IPS-18c (cell line): ENCODE data around the gene ZNF462.
A peak's percentile ranks its signal among the peaks of the same experiment; 100 is the strongest.

Experiments used
- H3K4me3 ChIP-seq: 2 replicates; pipeline ENCODE4 v1.7.0; 2013; ENCODE audit warnings: low read depth, mild to moderate bottlenecking, low read length, moderate library complexity; ENCODE audit not compliant: insufficient read depth
- H3K9me3 ChIP-seq: one replicate; pipeline ENCODE4 v1.6.1; 2013; ENCODE audit warnings: mild to moderate bottlenecking, low read length, moderate library complexity; ENCODE audit not compliant: control insufficient read depth, insufficient read depth

ZNF462 gene

GRCh38 chr9:106878081-106878837 lies 15.3 kb downstream of the ZNF462 start:
- Histone ChIP-seq H3K9me3 (no peaks in the 10 kb centered on the region), H3K4me3 (no peak overlapping the region)

DNA sequence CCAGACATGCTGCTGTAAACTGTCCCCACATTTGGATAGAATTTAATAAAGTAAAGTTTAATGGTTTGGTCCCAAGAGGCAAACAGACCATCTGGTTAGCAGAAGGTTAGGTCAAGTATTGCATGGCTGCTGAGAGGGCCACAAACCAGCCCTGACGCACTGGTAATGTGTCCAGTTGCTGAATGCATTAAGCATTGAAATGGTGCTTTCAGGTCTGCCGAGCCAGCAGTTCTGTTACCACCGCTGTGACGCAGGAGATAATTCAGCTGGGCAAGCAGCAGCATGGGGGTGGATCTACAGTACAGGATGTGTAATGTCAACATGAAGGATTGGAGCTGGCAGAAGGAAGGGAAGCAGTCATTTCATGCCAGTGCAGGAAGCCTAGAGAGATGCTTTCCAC lies 16.0 kb downstream of the ZNF462 start:
- peak overlapping the region; percentile 21; the same call in 1 of the 2 replicates for H3K4me3 ChIP-seq
- H3K9me3 ChIP-seq = no peaks in the 10 kb centered on the region

DNA sequence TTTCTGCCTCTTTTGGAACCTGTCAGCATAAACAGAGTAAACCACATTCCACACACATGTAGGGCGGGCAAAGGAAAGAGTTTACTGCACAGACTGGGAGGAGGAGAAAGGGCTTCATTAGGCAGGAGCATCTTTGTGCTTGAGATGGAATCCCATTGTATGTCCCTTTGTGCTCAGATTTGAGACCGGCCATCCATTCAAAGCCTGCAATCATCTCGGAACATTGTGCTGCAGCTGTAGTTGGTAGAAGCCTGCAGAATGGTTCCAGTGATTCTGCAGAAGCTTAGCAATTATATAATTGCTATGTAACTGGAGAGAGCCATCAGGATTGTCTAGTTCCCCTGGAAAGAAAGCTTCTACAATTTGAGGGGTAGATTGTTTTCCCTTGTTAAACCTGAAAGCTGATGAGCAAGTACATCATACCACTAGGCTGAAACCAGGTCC lies 16.5 kb downstream of the ZNF462 start:
- Histone ChIP-seq H3K9me3 (no peaks in the 10 kb centered on the region), H3K4me3 (no peak overlapping the region)

- H3K4me3 ChIP-seq = no peak overlapping the region
These were observed 17.1 kb downstream of the ZNF462 start for GRCh38 chr9:106880081-106880480.

GRCh38 chr9:106880863-106881262 lies 17.9 kb downstream of the ZNF462 start:
- no peaks in the 10 kb centered on the region for H3K9me3 ChIP-seq
- no peak overlapping the region for H3K4me3 ChIP-seq

More at GRCh38 chr9:106880081-106880480, 17.1 kb downstream of the ZNF462 start:
- no peaks in the 10 kb centered on the region for H3K9me3 ChIP-seq

DNA sequence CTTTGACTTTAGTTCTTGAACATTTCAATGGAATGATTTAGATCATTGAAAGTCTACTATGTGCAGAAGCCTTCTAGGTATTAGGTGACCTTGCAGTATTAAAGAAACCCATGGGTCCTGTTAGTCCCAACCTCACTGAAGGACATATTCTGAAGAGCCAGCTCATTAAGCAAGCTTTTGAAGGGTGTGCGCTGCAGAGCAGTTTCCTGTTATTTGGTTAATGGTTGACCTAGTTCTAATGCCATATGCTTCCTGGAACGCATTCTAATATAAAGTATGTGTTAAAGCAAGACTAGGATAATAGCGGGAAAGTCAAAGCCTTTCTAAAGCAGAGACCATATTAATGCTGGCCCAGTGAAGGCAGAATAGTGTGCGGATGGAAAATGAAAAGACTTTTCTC lies 20.1 kb downstream of the ZNF462 start:
- Histone ChIP-seq H3K4me3 (no peak overlapping the region), H3K9me3 (no peaks in the 10 kb centered on the region)

GRCh38 chr9:106883626-106884190 lies 20.7 kb downstream of the ZNF462 start:
- H3K9me3 ChIP-seq = no peaks in the 10 kb centered on the region
- no peak overlapping the region for H3K4me3 ChIP-seq

GRCh38 chr9:106885451-106885850 lies 22.5 kb downstream of the ZNF462 start:
- Histone ChIP-seq H3K9me3 (no peaks in the 10 kb centered on the region), H3K4me3 (no peak overlapping the region)

DNA sequence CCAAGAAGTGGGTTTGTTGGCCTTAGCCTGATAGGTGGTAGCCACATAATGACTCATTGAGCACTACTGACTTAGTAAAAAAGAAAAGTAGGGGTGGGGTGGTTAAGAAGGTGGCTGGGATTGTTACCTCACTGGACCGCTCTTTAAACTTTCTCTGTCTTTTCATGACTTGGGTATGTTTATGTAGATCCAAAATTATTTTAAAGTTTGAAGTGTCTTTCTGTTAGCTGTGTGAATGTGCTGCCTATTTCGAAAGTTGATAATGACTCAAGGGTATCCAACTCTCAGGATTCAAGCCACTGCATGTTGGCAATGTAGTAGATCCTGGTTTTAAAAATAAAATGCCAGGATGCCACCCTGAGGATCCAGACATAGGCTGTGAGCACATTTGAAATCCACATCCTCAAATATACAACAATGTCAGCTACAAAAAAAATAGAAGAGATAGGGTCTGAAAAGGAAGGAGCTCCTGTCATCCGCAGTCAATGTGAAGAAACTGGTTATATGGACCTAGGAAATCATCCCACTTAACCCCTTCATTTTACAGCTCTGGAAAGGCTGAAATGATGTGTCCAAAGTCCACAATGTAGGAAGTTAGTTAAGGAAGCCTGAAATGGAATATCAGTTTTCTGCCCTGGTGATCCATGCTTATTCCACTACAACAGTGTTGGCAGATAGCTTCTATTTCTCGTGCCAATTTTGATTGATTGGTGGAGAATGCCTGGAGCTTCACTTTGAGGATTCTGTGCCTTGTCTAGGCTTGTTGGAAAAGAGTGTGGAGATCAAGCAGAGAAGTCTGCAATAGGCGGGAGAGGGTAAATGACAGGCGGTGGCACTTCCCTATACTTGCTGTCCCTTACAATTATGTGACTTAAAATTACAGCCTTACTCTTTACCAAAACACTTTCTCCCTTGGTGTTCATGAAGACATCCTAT lies 23.4 kb downstream of the ZNF462 start:
- Histone ChIP-seq H3K4me3 (no peak overlapping the region), H3K9me3 (no peaks in the 10 kb centered on the region)

- Histone ChIP-seq H3K4me3 (no peak overlapping the region), H3K9me3 (no peaks in the 10 kb centered on the region)
These were observed 24.1 kb downstream of the ZNF462 start for GRCh38 chr9:106887066-106887465.

GRCh38 chr9:106889061-106889590 lies 26.2 kb downstream of the ZNF462 start:
- Histone ChIP-seq H3K9me3 (no peaks in the 10 kb centered on the region), H3K4me3 (no peak overlapping the region)

- Histone ChIP-seq H3K4me3 (no peak overlapping the region), H3K9me3 (no peaks in the 10 kb centered on the region)
These were observed 27.6 kb downstream of the ZNF462 start for GRCh38 chr9:106890608-106891007.

- no peaks in the 10 kb centered on the region for H3K9me3 ChIP-seq
- no peak overlapping the region for H3K4me3 ChIP-seq
These were observed 28.3 kb downstream of the ZNF462 start for GRCh38 chr9:106891286-106891685.

DNA sequence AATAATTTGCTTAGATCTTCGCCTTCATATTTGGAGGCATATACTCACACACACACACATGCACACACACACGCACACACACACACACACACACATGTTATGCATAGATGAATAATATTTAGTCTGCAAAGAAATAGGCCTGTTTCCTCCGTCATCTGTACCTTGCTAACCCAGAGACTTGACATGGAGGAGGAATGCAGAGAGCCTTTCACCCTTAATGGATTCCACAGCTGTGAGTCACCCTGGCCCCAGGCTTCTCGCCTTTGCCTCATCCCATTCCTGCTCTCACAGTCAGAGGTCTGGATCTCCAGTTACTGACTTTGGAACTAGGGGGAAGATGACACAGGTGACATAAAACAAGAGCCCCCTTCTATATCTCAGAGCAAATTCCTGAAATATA lies 29.7 kb downstream of the ZNF462 start:
- Histone ChIP-seq H3K4me3 (no peak overlapping the region), H3K9me3 (no peaks in the 10 kb centered on the region)

DNA sequence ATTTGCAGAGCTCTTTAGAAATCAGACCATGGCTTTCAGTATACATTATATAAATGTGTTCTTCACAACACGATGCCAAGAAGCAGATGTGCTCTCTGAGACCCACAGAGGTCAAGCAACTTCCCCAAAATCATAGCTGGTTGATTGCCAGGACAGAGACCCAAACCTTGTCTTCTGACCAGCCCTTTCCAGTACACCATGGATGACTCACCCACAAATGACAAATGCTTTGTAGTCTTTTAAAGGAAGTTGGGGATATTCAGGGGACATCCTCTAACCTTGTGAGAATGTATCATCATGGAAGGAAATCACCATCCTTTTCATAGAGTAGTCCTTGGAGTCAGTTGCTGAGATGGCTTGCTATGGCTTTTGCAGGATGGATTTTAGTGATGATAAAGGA lies 30.1 kb downstream of the ZNF462 start:
- no peaks in the 10 kb centered on the region for H3K9me3 ChIP-seq
- H3K4me3 ChIP-seq = no peak overlapping the region

DNA sequence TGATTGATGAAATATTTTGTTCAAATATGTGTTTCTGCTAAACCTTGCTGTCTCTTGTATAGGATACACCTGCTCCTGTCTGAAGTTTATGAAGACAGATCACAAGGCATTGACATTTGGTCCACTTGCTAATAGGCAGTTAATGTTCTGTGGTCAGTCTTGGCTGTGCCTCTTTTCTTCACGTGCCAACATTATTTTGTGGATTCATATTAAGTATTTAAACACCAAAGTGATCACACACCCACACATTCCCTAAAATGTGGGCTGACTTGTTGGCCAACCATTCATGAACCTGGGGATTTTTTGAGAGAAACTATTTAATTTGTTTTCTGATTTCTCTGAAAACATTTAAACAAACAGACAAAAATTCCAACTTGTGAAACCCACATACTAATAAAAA lies 33.7 kb downstream of the ZNF462 start:
- Histone ChIP-seq H3K4me3 (no peak overlapping the region), H3K9me3 (peaks cover 3% of the 10 kb centered on the region)

DNA sequence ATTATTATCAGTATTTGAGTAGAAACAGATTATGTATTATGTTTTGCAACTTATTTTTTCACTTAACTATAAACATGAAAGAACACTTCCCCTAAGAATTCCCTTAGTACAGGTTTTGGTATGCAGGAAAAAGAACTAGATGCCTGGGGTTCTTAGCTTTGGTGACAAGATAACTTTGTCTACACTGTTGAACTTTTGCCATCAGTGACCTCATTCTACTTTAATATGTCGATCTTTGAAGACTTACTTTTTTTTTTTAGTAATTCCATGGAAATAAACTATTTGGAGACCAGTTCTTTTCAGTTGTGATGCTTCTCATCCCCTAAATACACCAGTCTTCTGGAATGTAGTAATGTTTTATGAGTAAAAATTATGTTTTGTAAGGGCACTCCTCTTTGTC lies 34.3 kb downstream of the ZNF462 start:
- Histone ChIP-seq H3K4me3 (no peak overlapping the region), H3K9me3 (peaks cover 3% of the 10 kb centered on the region)
